Esophagus muscularis mucosa (tissue), 4 donors: ENCODE measurements around the gene UHRF1. TPM values are rescaled to one million over a fixed set of nuclear protein-coding genes. Genes with fewer than 3 reads are reported as not detected.

Source experiments
- DNase-seq: peaks from one replicate; pipeline ENCODE4 v3.0.0-alpha.2; 2017; ENCODE audit errors: extremely low spot score
- H3K27ac ChIP-seq, 4 donors: fragments of 200-600 bp; sonication (generic); replicated peaks in 1 of 4; 1 replicate in 3 of 4; 2 replicates in 1 of 4; pipeline ENCODE4 v1.5.1; 2016 to 2019; ENCODE audit warnings: mild to moderate bottlenecking in 1 of 4
- H3K27me3 ChIP-seq, 4 donors: fragments of 200-600 bp; sonication (generic); one replicate each; pipeline versions ENCODE4 v1.5.1 to v1.6.0; 2016 to 2019
- H3K36me3 ChIP-seq, 4 donors: fragments of 200-600 bp; sonication (generic); one replicate each; pipeline ENCODE4 v1.5.1; 2016 to 2019
- H3K4me1 ChIP-seq, 4 donors: fragments of 200-600 bp; sonication (generic); one replicate each; pipeline ENCODE4 v1.5.1; 2016 to 2019
- H3K4me3 ChIP-seq, 4 donors: fragments of 200-600 bp; sonication (generic); 1 replicate in 2 of 4; 2 replicates in 2 of 4; pipeline ENCODE4 v1.5.1; 2016 to 2019; ENCODE audit warnings: mild to moderate bottlenecking in 4 of 4, moderate library complexity in 1 of 4
- H3K9me3 ChIP-seq, 4 donors: fragments of 200-600 bp; sonication (generic); 1 replicate in 3 of 4; 2 replicates in 1 of 4; pipeline ENCODE4 v1.5.1; 2016 to 2019
- EP300 ChIP-seq: sonication (generic); formaldehyde crosslinking; IDR thresholded peaks from one replicate; pipeline ENCODE4 v1.6.1; 2017; ENCODE audit warnings: antibody characterized with exemption
- POLR2A ChIP-seq: fragments of 450-650 bp; IDR thresholded peaks from one replicate; pipeline ENCODE4 v1.6.1; 2017; ENCODE audit warnings: antibody characterized with exemption, moderate library complexity, mild to moderate bottlenecking, low read depth
- POLR2AphosphoS5 ChIP-seq, 2 donors: sonication (generic); formaldehyde crosslinking; IDR thresholded peaks; one replicate each; pipeline ENCODE4 v1.6.1; 2017; ENCODE audit warnings: antibody characterized with exemption in 2 of 2
- WGBS: methylation state at CpG from one replicate; pipeline ENCODE4 v1.1.5; 2018; 5-methylcytosine and 5-hydroxymethylcytosine counted together
- intact Hi-C: fragments of 100-400 bp; cut with DNase I; formaldehyde crosslinking; loops from one replicate; pipeline ENCODE4 v1.15.1; 2023
- total RNA-seq, 4 donors: library from RNA; depleted of rRNA; stranded (reverse); fragments of >200 nt; gene quantifications; one replicate each; pipeline versions ENCODE4 v1.1.0 to v1.2.1, GENCODE V29; 2016
- TF ChIP-seq, protein P1 (sequence below), 3 experiments: fragments of 200-600 bp in 2 of 3; fragments of 450-650 bp in 1 of 3; sonication (generic) in 2 of 3; IDR thresholded peaks; one replicate each; pipeline ENCODE4 v1.5.1; 2017 to 2019; ENCODE audit warnings: antibody characterized with exemption in 3 of 3, mild to moderate bottlenecking in 2 of 3, moderate library complexity in 1 of 3

UHRF1 gene
- total RNA-seq, 4 donors from 2014 or later = 0.33 to 1.2 (median 0.64) TPM

GRCh38 chr19:4985551-4985991, 76.3 kb downstream of the UHRF1 start:
- intact Hi-C loops = no loop called here

DNA sequence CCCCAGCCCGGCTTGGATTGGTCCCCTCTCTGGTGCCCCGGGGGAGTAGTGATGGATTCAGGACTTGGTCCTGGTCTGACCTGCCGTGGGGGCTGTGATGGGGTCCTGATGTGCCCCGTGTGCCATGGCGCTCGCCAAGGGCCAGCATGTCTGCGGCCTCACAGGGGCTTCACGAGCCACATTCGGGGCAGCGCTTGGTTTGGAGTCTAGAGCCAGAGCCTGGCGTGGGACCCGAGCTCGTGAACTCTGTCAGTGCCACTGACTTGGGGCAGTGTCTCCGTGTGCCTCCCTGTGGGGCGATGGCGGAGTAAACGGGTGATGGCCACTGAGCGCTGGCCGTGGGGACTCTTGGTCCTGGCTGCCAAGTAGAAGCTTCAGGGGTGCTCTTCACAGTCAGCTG, 76.8 kb downstream of the UHRF1 start:
- intact Hi-C loops = no loop called here
- WGBS = 92% methylated on average over 9 of the region's 19 CpGs
- Histone ChIP-seq H3K4me3 (no peak overlapping the region), H3K27me3 (no peaks in the 10 kb centered on the region), H3K27ac (peak overlapping the region in 2 of 4 donors; percentile 3 to 6), H3K4me1 (peaks cover 65 to 90% (median 78%) of the 10 kb centered on the region in 4 donors), H3K36me3 (peaks cover 0 to 5% (median 2%) of the 10 kb centered on the region in 4 donors), H3K9me3 (no peaks in the 10 kb centered on the region)
- DNase-seq = no peak
- no peak for TF ChIP-seq POLR2AphosphoS5 (IDR thresholded peaks at IDR 0.05)

More at GRCh38 chr19:4985551-4985991, 76.3 kb downstream of the UHRF1 start:
- Histone ChIP-seq H3K4me1 (peaks cover 65 to 95% (median 82%) of the 10 kb centered on the region in 4 donors), H3K4me3 (no peak overlapping the region), H3K27me3 (no peaks in the 10 kb centered on the region), H3K36me3 (peaks cover 0 to 5% (median 2%) of the 10 kb centered on the region in 4 donors), H3K27ac (peak overlapping the region in 2 of 4 donors; percentile 3 to 6), H3K9me3 (no peaks in the 10 kb centered on the region)
- DNase-seq = no peak
- 79% methylated on average over 18 of the region's 22 CpGs for WGBS
- TF ChIP-seq EP300 (no peak), POLR2A (no peak)

DNA sequence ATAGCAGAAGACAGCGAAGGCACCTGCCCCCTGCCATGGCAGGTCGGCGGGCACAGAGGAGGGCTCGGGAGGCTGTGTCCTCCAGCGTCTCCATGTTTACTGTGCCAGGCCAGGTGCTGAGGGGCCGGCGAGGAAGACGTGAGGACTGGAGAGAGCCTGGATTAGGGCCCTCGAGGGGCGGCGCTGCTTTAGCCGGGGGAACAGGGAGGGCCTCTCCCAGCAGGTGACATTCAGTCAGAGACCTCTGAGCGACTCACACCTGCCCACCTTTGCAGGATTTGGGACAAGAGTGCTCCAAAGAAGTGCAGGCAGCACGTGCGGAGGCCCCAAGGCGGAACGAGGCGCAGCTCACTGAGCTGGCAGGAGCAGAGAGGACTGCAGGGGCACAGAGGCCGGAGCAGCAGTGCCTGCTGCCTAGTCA, 77.2 kb downstream of the UHRF1 start:
- 81% methylated on average over 7 of the region's 19 CpGs for WGBS
- peaks cover 0 to 5% (median 2%) of the 10 kb centered on the region in 4 donors for H3K36me3 ChIP-seq
- DNase-seq = no peak
- H3K27me3 ChIP-seq = no peaks in the 10 kb centered on the region
- H3K4me3 ChIP-seq = no peak overlapping the region
- H3K4me1 ChIP-seq = peaks cover 65 to 86% (median 74%) of the 10 kb centered on the region in 4 donors
- no peak overlapping the region for H3K27ac ChIP-seq
- intact Hi-C loops = no loop called here
- no peaks in the 10 kb centered on the region for H3K9me3 ChIP-seq
- no peak for TF ChIP-seq POLR2A
- TF ChIP-seq, protein P1, sequence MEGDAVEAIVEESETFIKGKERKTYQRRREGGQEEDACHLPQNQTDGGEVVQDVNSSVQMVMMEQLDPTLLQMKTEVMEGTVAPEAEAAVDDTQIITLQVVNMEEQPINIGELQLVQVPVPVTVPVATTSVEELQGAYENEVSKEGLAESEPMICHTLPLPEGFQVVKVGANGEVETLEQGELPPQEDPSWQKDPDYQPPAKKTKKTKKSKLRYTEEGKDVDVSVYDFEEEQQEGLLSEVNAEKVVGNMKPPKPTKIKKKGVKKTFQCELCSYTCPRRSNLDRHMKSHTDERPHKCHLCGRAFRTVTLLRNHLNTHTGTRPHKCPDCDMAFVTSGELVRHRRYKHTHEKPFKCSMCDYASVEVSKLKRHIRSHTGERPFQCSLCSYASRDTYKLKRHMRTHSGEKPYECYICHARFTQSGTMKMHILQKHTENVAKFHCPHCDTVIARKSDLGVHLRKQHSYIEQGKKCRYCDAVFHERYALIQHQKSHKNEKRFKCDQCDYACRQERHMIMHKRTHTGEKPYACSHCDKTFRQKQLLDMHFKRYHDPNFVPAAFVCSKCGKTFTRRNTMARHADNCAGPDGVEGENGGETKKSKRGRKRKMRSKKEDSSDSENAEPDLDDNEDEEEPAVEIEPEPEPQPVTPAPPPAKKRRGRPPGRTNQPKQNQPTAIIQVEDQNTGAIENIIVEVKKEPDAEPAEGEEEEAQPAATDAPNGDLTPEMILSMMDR (IDR thresholded peaks at IDR 0.05) = no peak
- no peak for TF ChIP-seq EP300
- TF ChIP-seq POLR2AphosphoS5 (IDR thresholded peaks at IDR 0.05) = no peak

DNA sequence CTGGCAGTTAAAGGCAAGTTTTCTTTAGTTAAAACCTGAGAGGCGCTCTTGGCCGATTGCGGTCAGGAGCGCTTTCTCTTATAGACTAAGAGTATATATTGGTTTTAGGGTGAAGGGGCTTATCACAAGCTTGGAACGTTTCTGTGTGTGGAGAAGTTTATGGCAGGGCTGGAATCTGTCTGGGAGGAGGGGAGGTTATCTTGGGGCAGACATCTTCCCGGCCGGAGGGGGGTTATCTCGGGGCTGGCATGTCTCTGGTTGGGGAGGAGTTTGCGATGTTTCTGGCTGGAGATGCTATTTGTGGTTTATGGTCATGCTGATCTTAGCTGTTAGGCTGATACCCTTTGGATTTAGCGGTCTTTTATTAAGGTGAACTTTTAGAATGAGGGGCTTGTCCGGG, 78.0 kb downstream of the UHRF1 start:
- Histone ChIP-seq H3K9me3 (no peaks in the 10 kb centered on the region), H3K27me3 (no peaks in the 10 kb centered on the region), H3K27ac (no peak overlapping the region), H3K36me3 (peaks cover 0 to 5% (median 2%) of the 10 kb centered on the region in 4 donors), H3K4me1 (peaks cover 65 to 79% (median 68%) of the 10 kb centered on the region in 4 donors), H3K4me3 (no peak overlapping the region)
- 49% methylated on average over 11 of the region's 11 CpGs for WGBS
- DNase-seq = no peak
- no peak for TF ChIP-seq POLR2A
- TF ChIP-seq, protein P1 (IDR thresholded peaks at IDR 0.05) = no peak
- no peak for TF ChIP-seq EP300
- TF ChIP-seq POLR2AphosphoS5 (IDR thresholded peaks at IDR 0.05) = no peak
- intact Hi-C loops = no loop called here

DNA sequence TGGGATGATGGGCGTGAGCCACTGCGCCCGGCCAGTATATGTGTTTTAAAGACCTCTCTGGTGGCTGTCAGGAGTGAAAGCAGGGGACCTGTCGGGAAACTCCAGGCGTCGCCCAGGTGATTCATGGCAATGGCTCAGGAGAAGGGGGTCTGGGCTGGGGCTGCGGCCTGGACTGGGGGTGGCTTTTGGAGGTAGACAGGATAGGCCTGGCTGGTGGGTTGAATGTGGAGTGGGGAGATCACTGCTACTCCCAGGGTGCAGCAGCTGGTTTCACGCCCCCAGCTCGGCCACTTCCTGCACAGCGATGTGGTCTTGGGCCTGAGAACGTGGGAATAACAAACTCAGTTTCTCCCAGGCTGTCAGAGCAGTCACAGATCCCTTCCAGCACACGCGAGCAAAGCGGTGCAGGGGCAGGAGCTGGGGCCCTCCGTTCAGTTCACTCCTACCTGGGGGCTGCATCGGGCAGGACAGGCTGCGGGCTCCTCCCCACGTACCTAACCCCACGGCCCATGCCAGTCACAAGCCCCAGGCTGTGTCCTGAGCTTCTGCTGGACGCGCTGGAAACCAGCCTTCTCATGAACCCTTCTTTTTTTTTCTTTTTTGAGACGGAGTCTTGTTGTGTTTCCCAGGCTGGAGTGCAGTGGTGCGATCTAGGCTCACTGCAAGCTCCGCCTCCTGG, 78.5 kb downstream of the UHRF1 start:
- no peak for DNase-seq
- TF ChIP-seq, protein P1 (IDR thresholded peaks at IDR 0.05) = no peak
- no peak for TF ChIP-seq EP300
- TF ChIP-seq POLR2AphosphoS5 (IDR thresholded peaks at IDR 0.05) = no peak
- no peak for TF ChIP-seq POLR2A
- Histone ChIP-seq H3K4me3 (no peak overlapping the region), H3K9me3 (no peaks in the 10 kb centered on the region), H3K27ac (peak overlapping the region in 1 of 4 donors; percentile 51), H3K27me3 (no peaks in the 10 kb centered on the region), H3K36me3 (peaks cover 0 to 5% (median 2%) of the 10 kb centered on the region in 4 donors), H3K4me1 (peaks cover 65 to 75% (median 68%) of the 10 kb centered on the region in 4 donors)
- 79% methylated on average over 15 of the region's 24 CpGs for WGBS
- intact Hi-C loops = no loop called here
